GM12873 (cell line): ENCODE measurements around the gene RNF213.

Experiments
- CTCF ChIP-seq: IDR thresholded peaks from 2 replicates; pipeline ENCODE4 v1.5.1; 2012; ENCODE audit warnings: low read depth, mild to moderate bottlenecking, moderate library complexity, low read length, control low read depth; ENCODE audit not compliant: insufficient read depth; ENCODE audit errors: missing control alignments

The RNF213 gene

GRCh38 chr17:80220736-80221215 is 39.9 kb upstream of the RNF213 start:
- no peak for TF ChIP-seq CTCF

GRCh38 chr17:80221351-80222105 is 39.1 kb upstream of the RNF213 start:
- no peak for TF ChIP-seq CTCF

GRCh38 chr17:80222376-80223141 is 38.1 kb upstream of the RNF213 start:
- TF ChIP-seq CTCF = no peak

- TF ChIP-seq CTCF = no peak
These were observed 37.4 kb upstream of the RNF213 start for GRCh38 chr17:80223142-80223815.

- TF ChIP-seq CTCF = no peak
These were observed 36.7 kb upstream of the RNF213 start for GRCh38 chr17:80223838-80224497.

- no peak for TF ChIP-seq CTCF
These were observed 36.0 kb upstream of the RNF213 start for GRCh38 chr17:80224683-80225082.
